Measurements from ENCODE around the gene SH2D4B.
A peak's percentile ranks its signal among the peaks of the same experiment; 100 is the strongest.

SH2D4B gene

DNA sequence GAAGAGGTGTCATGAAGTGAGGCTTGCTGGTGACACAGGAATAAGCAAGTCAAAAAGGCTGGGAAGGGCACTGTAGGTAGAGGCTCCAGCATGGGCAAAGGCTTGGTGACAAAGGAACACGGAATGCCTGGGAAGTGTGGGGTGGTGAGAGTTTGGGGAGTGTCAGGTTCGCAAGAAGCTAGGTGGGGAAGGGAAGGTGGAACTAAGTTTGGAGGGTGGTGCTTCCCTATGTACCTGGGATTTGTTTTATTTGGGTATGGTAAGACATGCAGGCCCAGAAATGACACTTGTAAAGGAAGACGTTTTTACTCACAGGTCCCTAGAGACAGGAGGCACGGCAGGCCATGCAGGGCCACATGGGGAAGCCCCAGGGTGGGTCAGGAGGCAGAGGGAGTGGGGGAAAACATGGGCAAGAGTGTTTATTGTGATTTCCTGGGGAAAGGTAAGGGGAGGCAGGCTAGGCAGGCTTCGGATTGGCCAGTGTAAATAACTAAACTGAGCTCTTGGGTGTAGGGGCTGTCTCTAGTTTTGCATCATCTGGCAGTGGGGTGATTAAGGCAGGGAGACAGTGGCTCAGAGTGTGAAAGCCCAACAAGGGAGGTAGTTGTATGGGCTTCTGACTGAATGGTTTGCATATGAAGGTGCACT lies 52.1 kb downstream of the SH2D4B start:
- TF ChIP-seq, protein P1, sequence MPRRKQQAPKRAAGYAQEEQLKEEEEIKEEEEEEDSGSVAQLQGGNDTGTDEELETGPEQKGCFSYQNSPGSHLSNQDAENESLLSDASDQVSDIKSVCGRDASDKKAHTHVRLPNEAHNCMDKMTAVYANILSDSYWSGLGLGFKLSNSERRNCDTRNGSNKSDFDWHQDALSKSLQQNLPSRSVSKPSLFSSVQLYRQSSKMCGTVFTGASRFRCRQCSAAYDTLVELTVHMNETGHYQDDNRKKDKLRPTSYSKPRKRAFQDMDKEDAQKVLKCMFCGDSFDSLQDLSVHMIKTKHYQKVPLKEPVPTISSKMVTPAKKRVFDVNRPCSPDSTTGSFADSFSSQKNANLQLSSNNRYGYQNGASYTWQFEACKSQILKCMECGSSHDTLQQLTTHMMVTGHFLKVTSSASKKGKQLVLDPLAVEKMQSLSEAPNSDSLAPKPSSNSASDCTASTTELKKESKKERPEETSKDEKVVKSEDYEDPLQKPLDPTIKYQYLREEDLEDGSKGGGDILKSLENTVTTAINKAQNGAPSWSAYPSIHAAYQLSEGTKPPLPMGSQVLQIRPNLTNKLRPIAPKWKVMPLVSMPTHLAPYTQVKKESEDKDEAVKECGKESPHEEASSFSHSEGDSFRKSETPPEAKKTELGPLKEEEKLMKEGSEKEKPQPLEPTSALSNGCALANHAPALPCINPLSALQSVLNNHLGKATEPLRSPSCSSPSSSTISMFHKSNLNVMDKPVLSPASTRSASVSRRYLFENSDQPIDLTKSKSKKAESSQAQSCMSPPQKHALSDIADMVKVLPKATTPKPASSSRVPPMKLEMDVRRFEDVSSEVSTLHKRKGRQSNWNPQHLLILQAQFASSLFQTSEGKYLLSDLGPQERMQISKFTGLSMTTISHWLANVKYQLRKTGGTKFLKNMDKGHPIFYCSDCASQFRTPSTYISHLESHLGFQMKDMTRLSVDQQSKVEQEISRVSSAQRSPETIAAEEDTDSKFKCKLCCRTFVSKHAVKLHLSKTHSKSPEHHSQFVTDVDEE (CRISPR knock-in tag; IDR thresholded peaks at IDR 0.05): no peak
- TF ChIP-seq ZC3H10 (CRISPR knock-in tag; IDR thresholded peaks at IDR 0.05): no peak
- TF ChIP-seq, protein P2, sequence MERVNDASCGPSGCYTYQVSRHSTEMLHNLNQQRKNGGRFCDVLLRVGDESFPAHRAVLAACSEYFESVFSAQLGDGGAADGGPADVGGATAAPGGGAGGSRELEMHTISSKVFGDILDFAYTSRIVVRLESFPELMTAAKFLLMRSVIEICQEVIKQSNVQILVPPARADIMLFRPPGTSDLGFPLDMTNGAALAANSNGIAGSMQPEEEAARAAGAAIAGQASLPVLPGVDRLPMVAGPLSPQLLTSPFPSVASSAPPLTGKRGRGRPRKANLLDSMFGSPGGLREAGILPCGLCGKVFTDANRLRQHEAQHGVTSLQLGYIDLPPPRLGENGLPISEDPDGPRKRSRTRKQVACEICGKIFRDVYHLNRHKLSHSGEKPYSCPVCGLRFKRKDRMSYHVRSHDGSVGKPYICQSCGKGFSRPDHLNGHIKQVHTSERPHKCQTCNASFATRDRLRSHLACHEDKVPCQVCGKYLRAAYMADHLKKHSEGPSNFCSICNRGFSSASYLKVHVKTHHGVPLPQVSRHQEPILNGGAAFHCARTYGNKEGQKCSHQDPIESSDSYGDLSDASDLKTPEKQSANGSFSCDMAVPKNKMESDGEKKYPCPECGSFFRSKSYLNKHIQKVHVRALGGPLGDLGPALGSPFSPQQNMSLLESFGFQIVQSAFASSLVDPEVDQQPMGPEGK (CRISPR knock-in tag; IDR thresholded peaks at IDR 0.05; ENCODE audit: borderline replicate concordance): no peak
- TF ChIP-seq ZNF8 (CRISPR knock-in tag; IDR thresholded peaks at IDR 0.05): no peak
- no peak for TF ChIP-seq ZFP30 (CRISPR knock-in tag; IDR thresholded peaks at IDR 0.05)
- TF ChIP-seq, protein P3, sequence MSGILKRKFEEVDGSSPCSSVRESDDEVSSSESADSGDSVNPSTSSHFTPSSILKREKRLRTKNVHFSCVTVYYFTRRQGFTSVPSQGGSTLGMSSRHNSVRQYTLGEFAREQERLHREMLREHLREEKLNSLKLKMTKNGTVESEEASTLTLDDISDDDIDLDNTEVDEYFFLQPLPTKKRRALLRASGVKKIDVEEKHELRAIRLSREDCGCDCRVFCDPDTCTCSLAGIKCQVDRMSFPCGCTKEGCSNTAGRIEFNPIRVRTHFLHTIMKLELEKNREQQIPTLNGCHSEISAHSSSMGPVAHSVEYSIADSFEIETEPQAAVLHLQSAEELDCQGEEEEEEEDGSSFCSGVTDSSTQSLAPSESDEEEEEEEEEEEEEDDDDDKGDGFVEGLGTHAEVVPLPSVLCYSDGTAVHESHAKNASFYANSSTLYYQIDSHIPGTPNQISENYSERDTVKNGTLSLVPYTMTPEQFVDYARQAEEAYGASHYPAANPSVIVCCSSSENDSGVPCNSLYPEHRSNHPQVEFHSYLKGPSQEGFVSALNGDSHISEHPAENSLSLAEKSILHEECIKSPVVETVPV (CRISPR knock-in tag; IDR thresholded peaks at IDR 0.05): no peak
- no peak for TF ChIP-seq ESRRG (CRISPR knock-in tag; IDR thresholded peaks at IDR 0.05)
- ATAC-seq: no peak

DNA sequence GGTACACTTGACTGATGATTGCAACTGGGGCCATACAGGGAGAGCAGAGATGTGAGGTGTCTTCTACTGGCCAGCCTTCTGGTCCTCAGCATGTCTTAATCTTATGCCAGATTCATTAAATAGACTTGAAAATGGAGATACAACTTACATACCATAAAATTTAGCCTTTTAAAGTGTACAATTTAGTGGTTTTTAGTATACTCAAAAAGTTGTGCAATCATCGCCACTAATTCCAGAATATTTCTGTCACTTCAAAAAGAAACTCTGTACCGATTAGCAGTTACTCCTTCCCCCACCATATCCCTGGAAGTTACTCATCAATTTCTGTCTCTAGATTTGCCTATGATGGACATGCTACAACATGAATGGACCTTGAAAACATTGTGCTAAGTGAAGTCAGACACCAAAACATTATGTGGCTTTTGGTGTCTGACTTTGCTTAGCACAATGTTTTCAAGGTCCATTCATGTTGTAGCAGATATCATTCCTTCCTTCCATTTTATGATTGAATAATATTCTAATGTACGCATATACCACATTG lies 53.0 kb downstream of the SH2D4B start:
- no peak for ATAC-seq

DNA sequence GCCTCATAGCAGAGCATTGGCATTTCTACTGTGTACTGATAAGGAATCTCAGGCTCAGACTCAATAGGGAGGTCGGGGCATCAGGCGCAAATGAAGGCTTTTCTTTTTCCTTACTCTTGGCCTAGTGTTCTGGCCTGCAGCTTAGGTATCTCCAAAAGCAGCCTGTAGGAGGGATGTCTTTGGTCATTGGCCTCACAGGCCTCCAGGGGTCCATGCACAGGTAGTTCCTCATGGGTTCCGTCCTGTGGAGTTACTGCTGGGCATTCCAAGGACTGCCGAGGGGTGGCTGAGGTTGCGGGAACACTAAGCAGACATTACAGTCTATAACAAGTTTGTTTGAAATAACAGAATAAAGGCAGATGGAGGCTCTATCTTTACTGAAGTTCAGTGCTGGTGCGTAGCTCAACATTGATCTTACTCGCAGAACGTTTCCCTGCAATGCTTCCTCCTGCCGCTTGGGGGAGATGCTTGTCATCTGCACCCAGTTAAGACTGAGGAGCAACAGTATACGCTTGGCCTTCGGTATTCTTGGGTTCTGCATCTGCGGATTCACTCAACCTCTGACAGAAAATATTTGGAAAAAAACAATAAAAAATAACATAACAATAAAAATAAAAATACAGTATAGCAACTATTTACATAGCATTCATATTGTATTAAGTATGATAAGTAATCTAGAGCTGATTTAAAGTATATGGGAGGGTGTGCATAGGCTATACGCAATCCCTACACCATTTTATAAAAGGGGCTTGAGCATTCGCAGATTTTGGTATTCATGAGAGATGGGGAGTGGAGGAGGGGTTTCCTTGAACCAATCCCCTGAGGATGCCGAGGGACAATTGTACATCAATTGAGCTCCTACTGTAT lies 58.9 kb downstream of the SH2D4B start:
- peak; percentile 71 for ATAC-seq
- TF ChIP-seq ZFP3 (CRISPR knock-in tag; IDR thresholded peaks at IDR 0.05) (no peak), ZNF8 (CRISPR knock-in tag; IDR thresholded peaks at IDR 0.05) (no peak), TOX (CRISPR knock-in tag; IDR thresholded peaks at IDR 0.05; ENCODE audit: borderline replicate concordance) (no peak), OSR1 (CRISPR knock-in tag; IDR thresholded peaks at IDR 0.05) (no peak), RARB (CRISPR knock-in tag; IDR thresholded peaks at IDR 0.05) (no peak)

More for the DNA sequence above, 53.0 kb downstream of the SH2D4B start:
- TF ChIP-seq TOX (CRISPR knock-in tag; IDR thresholded peaks at IDR 0.05; ENCODE audit: borderline replicate concordance) (no peak), ISL1 (CRISPR knock-in tag; IDR thresholded peaks at IDR 0.05) (no peak), PPARA (CRISPR knock-in tag; IDR thresholded peaks at IDR 0.05; ENCODE audit: borderline replicate concordance) (no peak), ZC3H10 (CRISPR knock-in tag; IDR thresholded peaks at IDR 0.05) (no peak), BACH2 (CRISPR knock-in tag; IDR thresholded peaks at IDR 0.05; ENCODE audit: borderline replicate concordance) (no peak), OSR1 (CRISPR knock-in tag; IDR thresholded peaks at IDR 0.05) (no peak), TCF4 (CRISPR knock-in tag; IDR thresholded peaks at IDR 0.05; ENCODE audit: borderline replicate concordance) (no peak), RARB (CRISPR knock-in tag; IDR thresholded peaks at IDR 0.05) (no peak)
- TF ChIP-seq, protein P4, sequence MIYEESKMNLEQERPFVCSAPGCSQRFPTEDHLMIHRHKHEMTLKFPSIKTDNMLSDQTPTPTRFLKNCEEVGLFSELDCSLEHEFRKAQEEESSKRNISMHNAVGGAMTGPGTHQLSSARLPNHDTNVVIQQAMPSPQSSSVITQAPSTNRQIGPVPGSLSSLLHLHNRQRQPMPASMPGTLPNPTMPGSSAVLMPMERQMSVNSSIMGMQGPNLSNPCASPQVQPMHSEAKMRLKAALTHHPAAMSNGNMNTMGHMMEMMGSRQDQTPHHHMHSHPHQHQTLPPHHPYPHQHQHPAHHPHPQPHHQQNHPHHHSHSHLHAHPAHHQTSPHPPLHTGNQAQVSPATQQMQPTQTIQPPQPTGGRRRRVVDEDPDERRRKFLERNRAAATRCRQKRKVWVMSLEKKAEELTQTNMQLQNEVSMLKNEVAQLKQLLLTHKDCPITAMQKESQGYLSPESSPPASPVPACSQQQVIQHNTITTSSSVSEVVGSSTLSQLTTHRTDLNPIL (CRISPR knock-in tag; IDR thresholded peaks at IDR 0.05; ENCODE audit: low read depth): no peak
- TF ChIP-seq, protein P3 (CRISPR knock-in tag; IDR thresholded peaks at IDR 0.05): no peak
